HG03342 (cell line): ENCODE data around the gene EEPD1.
"Not testable (repeated sequence)": the region's sequence is repeated elsewhere in the genome, so short reads cannot be mapped to it uniquely, and the experiment has no call there.

Experiments used
- ATAC-seq: cut with Tn5 transposase; IDR thresholded peaks from one replicate; pipeline ENCODE4 v1.9.1; 2021; ENCODE audit warnings: mild to moderate bottlenecking, moderate library complexity; ENCODE audit not compliant: unreplicated experiment

The EEPD1 gene

DNA sequence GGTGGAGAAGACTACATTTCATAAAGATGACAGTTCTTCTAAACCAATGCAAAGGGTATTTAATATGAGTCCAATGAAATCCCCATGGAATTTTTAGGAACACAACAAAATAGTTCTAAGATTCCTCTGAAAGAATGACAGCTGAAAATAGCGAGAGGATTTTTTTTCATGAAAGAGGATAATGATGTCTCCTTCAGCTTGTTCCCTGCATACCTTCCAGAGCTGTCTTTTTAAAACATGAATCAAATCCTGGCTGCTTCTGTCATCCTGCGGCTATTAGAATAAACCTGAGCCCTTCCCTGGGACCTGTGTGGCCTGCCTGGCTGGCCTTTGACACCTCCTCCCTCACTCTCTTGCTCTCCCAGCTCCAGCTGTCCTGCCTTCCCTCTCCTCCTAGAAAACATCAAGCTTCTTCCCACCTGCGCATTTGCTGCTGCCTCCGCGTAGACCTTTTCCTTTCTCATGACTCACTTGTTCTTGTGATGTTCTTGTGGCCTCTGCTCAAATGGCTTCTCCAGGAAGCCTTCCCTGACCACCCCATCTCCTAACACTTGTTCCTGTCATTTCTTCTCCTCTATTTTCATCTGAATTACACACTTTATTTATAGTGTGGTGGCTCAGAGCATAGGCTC lies 57.4 kb downstream of the EEPD1 start:
- ATAC-seq, result no peak

DNA sequence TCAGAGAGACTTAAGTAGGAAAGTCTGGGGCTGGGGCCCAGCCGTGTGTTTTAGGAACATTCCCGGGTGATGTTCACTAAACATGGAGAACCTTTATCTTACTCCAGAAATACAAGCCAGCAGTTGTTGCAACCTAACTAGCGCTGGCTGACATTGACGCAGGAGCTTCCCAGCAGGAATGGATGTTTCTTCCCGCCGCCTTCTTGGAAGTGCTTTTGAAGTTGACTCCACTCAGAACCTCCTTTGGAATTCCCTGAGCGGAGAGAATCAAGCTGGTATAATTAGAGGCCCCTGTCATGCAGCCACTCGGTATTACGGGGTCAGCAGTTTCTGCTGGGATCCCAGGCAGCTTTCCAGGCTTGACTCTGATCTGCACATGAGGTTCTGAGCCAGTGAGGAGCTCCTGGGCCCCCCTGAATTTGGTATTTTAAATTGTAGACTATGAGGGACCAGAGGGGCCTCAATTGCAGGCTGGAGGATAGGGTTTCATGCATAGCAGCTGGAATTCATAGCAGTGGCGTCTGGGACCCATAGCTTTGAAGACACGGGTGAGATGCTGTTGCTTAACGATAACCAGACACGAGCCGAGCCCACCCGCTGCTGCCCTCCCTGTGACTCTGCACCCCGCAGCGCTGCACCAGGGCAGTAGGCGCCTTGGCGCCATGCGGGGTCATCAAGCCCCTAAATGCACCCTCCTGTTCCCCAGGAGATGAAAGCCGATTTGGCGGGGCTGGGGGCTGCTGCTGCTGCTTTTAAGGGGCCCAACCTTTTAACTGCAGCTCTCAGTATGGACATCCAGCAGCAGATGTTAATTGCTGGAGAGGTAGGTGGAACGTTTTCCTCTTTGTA lies 61.8 kb downstream of the EEPD1 start:
- ATAC-seq, result no peak

DNA sequence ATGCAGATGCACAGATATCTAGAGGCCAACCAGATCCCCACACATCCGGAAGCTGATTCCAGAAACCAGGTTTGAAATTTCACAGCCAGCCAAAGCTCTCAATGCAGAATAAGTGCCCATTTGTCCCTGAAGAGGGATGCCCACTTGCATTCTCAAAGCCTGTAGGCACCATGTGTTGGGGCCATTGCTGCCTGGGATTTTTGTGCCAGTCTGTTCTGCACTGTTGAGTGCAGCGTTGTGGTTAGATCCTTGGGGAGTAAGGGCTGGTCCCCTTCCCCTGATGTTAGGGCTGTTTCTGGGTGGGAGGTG lies 62.4 kb downstream of the EEPD1 start:
- no peak for ATAC-seq

DNA sequence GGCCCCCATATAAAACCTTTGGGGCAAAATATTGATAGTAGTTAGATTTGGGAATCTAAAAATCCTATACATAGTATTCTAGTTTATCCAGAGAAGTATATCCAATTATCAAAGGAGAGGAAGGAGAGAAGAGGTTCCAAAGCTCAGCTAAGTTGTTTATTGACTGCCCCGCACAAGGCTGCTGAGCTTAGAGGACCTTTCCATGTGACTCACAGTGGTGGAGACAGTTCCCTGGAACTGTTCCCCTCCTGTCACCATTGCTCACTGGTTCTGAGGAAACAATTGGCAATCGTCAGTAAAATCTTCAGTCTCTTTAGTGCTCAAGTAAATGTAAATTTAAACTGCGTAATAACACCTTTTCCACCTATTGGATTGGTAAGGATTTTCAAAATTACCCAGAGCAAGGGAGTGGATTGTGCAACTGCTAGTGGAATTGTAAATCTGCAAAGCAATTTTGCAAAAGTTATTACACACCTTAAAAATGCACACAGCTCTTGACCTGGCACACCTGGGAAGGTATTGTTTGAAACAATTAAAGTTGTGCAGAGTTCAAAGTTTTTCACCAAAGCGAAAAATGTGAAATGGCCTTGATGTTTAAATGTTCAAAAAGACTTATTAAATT lies 63.1 kb downstream of the EEPD1 start:
- no peak for ATAC-seq

DNA sequence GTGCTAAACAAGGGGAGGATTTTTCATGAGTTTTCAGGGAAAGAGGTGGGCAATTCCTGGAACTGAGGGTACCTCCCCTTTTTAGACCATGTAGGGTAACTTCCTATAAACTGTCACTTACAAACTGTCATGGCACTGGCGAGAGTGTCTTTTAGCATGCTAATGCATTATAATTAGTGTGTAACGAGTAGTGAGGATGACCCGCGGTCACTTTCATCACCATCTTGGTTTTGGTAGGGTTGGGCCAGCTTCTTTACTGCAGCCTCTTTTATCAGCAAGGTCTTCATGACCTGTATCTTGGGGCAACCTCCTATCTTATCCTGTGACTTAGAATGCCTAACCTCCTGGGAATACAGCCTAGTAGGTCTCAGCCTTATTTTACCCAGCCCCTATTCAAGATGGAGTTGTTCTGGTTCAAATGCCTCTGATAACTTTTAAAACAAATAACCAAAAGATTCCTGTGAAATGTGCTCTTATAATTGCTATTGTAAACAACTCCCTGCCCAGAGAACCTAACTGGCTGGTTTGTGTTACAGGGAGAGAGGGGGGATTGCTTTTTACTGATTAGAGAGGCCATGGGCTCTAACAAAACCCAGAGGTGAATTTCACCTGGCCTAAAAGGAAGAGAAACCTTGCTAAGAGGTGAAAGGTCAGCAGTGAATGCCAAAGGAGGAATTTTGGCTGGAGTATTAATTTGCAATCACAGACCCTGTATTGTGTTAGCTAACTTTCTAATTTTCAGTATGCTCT lies 64.3 kb downstream of the EEPD1 start:
- ATAC-seq, result no peak

DNA sequence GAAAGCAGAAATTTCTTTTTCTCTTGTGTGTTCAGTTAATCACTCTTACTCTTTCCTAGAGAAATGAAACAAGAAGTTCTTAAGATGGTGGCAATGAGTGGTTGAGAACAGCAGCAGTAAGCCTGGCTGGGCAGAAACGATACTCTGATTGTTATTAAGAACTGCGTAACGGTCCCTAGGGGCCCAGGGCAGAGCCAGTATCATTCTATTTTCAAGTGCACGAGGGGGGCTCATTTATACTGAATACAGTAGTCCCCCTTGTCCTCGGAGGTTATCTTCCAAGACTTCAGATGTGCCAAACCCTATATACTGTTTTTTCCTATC lies 64.9 kb downstream of the EEPD1 start:
- ATAC-seq, result no peak

DNA sequence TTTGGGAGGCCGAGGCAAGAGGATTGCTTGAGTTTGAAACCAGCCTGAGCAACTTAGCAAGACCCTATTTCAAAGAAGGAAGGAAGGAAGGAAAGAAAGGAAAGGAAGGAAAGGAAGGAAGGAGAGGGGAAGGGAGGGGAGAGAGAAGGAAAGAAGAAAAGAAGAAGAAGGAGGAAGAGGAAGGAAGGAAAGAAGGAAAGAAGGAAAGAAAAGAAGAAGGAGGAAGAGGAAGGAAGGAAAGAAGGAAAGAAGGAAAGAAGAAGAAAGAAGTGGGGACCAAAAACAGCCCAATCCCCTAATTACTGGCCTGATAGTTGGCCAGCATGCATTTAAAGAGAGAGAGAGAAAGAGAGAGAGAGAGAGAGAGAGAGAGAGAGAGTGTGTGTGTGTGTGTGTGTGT lies 66.4 kb downstream of the EEPD1 start:
- ATAC-seq, result no peak

DNA sequence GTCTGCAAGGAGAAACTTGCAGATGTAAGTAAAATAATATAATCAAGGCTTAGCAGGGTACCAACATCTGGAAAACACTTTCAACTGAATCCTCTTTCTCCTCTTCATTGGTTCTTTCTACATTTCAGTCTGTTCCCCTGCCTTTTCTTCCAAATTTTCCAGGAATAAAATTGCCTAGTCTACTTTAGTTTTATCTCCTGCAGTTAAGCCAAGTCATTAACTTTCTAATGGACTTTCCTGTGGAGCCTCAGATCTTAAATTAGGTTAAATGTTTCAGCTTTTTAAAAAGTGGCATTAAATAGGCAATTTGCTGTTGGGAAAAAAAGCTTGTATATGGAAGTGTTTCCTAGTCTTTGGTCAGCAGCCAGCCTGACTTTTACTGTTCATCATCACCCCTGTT lies 70.8 kb downstream of the EEPD1 start:
- ATAC-seq, result no peak

DNA sequence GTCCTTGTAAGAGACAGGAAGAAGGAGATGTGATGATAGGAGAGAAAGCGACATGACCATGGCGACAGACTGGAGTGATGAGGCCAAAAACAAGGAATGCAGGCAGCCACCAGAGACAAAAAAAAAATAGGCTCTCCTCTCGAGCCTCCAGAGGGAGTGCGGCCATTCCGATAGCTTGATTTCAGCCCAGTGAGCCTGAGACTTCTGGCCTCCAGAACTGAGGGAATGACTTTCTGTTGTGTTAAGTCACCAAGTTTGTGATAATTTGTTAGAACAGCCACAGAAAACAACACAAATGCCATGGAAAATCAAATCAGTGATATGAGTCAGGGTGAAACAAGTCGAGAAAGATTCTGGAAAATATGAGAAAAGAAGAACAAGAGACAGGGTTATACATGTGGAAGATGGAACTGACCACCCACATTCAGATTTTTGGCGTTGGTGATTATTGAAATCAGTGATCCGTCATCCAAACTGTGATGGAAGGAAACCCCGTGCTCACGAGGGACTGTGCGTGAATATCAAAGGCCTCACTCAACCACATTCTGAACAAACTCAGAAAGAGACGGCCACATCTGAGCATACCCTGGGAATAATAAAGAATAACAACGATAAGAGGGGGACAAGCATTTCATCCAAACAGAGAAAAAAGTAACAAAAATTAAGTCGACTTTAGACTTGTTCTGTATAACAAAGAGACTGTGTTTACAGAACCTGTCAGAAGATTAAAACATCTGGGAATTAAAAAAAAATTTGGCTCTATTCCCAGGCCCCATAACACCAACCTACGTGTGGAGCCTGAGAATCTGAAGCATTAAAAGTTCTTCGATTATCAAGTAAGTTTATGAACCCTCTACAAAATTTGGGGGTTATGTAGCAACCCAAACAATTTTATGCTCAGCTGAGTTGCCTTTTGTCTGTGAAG lies 72.1 kb downstream of the EEPD1 start:
- ATAC-seq, result no peak

DNA sequence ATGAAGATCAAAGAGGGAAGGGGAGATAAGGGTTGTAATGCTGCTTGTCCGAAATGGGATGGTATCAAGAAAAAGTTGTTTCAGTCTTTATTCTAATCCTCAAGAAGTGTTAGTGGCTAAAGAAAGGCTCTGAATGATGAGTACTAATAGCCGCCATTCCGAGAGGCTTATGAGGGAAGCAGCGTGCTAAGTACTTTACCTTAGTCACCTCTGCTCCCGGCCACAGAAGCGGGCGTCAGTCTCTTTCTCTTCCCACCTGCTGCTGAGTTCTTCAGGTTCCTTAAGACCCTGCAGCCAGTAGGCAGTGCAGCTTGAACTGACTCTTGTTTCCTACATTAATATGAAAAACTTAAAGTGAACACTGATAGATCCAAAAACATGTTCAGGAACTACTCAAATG lies 73.1 kb downstream of the EEPD1 start:
- no peak for ATAC-seq

DNA sequence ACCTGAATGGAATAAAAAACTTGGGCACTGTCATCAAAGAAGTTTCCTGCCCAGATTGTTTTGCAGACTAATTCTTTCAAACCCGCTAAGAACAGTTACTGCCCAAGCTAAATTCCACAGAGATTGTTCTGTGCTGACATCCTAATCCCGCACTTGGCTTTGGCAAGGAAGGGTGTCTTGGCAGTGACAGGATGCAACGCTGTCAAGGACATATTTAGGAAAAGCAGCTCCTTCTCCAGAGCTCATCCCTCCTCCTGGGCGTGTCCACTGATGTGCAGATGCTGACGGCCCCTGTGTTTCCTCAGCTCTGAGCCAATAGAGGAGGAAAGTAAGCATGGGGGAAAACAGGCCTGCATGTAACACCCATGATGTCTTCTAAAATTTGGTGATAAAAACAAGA lies 74.2 kb downstream of the EEPD1 start:
- ATAC-seq, result no peak

DNA sequence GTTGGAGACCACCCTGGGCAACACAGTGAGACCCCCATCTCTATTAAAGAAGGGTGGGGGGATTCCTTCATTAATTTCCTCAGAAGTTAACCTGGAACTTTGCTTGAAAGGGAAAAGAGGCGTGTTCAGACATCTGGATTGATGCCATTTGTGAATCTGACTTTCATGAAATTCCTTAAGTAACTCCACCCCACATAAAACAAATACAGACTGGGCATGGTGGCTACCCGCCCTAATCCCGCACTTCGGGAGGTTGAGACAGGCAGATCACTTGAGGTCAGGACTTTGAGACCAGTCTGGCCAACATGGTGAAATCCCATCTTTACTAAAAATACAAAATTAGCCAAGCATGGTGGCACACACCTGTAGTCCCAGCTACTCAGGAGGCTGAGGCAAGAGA lies 75.0 kb downstream of the EEPD1 start:
- ATAC-seq, result no peak

DNA sequence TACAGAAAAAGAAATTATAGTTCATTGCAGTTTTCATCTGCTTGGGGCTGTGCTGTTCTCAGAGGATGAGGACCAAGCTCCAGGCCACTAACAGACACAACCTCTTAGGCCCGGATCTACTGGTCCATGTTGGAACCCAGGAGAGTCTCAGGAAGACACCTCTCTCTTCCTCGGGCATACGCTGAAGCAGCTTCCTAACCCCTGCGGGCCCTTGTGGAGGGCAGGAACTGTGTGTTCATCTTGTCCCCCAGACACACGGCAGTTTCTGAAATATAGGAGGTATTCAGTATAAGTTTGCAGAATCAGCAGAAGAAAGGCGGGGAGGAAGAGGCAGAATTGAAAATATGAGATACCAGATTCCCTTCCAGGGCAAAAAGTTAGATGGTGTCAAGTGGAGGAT lies 78.4 kb downstream of the EEPD1 start:
- ATAC-seq, result no peak

DNA sequence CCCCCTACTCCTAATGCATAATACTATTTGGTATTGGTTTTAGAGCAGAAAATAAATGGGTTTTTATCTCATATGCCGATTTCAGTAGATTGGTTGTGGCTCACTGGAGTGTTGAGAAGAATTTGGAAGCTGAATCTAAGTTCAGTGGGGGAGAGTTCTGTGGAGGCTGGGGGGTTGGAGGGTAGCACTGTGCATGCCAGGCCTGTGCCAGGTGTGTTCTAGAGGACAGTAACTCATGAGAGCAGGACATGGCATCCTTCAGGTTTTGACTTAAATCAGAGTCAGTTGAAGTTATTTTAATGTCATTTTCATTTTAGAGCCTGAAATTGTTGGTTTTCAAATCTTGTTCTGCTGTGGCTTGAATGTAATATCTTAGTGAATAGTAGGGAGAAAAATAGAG lies 79.5 kb downstream of the EEPD1 start:
- no peak for ATAC-seq

DNA sequence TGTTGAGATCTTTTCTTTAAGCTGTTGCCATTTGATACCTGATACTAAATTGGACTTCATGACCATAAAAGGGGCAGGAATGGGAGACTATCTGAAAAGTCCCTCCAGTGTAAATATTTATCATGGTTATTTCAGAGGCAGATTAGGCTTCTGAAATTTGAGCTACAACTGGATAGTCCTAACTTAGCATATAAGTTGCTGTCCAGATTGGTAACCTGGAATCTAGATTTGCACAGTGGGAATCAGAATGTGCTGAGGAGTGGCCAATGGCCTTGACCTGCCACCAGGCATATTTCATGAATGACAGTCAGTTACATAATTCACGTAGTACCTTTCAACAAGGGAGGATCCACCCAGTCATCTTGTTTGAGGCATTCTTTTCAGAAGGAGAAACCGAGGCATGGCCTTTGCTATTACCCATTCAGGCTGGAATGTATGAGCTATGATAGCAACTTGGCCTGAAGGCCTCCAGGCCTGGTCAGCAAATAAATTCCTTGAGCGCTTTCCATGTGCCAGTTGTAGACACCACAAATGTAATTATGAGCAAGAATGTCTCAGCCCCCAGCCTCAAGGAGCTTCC lies 80.0 kb downstream of the EEPD1 start:
- no peak for ATAC-seq

DNA sequence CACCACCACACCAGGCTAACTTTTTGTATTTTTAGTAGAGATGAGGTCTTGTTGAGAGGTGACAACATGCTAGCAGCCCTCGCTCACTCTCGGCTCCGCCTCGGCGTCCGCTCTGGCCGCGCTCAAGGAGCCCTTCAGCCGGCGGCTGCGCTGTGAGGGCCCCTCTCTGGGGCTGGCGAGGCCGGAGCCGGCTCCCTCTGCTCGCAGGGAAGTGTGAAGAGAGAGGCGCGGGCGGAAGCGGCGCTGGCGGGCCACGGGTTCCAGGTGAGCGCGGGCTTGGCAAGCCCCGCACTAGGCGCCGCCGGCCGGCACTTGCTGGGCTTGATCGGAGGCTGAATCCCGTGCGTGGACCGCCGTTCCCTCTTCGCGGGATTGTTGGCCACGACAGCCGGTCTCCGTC lies 83.0 kb downstream of the EEPD1 start:
- ATAC-seq, result no peak

DNA sequence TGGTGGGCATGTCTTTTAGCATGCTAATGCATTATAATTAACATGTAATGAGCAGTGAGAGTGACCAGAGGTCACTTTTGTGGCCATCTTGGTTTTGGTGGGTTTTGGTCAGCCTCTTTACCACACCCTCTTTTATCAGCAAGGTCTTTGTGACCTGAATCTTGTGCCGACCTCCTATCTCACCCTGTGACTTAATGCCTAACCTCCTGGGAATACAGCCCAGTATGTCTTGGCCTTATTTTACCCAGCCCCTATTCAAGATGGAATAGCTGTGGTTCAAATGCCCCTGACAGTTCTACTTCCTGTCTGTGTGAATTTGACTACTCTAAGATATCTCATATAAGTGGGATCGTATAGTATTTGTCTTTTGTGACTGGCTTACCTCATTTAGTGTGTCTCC lies 85.1 kb downstream of the EEPD1 start:
- ATAC-seq, result no peak

DNA sequence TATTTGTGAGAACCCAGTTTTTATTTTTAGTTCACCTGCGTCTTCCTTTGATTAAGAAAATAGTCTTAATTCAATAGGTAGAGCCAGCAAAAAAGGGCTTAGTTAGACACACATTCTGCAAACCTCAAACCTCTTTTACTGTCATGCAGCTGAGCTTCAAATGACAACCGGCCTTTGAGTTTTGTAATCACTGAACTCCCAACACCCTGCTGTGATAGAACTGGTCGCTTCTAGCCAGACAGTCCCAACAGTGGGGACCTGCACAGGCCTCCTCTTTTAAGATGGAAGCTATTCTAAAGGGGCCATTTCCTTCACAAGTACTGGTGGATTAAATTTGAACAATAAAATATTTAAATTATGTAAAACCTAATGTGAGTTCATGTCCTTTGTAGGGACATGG lies 90.3 kb downstream of the EEPD1 start:
- ATAC-seq, result not testable (repeated sequence)

DNA sequence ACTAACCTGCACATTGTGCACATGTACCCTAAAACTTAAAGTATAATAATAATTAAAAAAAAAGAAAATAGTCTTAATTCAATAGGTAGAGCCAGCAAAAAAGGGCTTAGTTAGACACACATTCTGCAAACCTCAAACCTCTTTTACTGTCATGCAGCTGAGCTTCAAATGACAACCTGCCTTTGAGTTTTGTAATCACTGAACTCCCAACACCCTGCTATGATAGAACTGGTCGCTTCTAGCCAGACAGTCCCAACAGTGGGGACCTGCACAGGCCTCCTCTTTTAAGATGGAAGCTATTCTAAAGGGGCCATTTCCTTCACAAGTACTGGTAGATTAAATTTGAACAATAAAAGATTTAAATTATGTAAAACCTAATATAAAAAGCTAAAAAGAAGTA lies 90.9 kb downstream of the EEPD1 start:
- ATAC-seq, result not testable (repeated sequence)

DNA sequence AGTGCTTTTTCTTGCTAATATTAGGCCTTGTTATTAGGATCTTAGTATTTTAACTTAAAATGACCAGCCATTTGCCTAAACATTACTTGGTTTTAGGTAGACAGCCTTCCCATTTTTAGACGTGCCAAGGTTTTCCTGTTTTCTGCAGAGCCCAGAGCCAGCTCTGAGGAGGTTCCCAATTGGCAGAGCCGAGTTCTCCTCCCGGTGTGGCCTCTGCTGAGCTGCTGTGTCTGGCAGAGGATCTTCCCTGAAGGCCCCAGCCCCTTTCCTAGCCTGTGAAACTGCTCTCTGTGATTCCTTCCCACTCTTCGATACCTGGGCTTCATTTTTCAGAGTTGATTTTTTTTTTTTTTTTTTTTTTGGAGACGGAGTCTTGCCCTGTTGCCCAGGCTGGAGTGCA lies 91.4 kb downstream of the EEPD1 start:
- ATAC-seq, result no peak
